Measurements from ENCODE around the gene USP2. TPM values are rescaled to one million over a fixed set of nuclear protein-coding genes. Genes with fewer than 3 reads are reported as not detected.
A peak's percentile ranks its signal among the peaks of the same experiment; 100 is the strongest.

Gene USP2
- total RNA-seq, 1 experiment from 2014 or later, result 3.1 TPM

- POLR2A ChIA-PET, result no interaction called here
- H3K27ac ChIP-seq (ENCODE audit: low read length), result no peak overlapping the region
Measured at GRCh38 chr11:119365071-119365591, 16.4 kb downstream of the USP2 start.

DNA sequence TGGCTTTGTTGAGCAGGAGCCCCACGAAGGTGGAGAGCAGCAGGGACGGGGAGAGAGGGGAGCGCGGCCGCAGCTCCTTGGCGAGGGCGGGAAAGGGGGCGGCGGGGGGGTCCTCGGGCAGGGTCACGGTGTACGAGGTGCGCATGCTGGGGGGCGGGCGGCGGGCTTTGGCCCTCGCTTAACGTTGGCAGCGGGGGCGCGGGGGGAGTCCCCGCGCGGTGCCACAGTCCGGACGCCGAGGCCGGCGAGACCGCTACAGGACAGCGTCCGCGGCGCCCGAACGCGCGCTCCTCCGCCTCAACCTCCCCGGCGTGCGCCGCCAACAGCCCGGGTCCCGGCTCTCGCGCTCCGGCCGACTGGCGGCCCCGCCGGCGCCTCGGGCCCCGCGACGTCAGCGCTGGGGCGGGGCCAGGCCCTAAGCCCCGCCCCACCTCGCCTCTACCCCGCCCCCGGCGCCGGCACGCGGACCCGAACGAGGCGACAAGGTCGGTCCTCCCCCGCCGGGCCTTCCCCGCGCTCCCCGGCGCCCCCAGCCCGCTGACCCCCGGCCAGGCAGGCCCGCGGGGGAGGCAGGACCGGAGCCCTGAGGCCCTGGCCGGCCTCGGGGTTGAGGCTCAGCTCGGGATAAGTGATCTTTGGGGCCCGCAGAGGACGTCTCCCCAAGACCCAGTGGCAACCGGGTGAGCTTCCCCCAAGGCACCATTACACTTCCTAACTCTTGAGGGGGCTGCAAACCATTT is 17.5 kb downstream of the USP2 start:
- ATAC-seq (peak; percentile 85), DNase-seq (ENCODE audit: low read depth, low spot score) (no peak)
- in situ Hi-C loops (cut with HindIII; ENCODE audit: low pct_unique_long_range_greater_than_20kb, low sequenced_read_pairs), result no loop called here
- TF ChIP-seq TCF7L2 (IDR thresholded peaks at IDR 0.05; ENCODE audit: low read depth, low read length), result no peak
- TF ChIP-seq, protein P1, sequence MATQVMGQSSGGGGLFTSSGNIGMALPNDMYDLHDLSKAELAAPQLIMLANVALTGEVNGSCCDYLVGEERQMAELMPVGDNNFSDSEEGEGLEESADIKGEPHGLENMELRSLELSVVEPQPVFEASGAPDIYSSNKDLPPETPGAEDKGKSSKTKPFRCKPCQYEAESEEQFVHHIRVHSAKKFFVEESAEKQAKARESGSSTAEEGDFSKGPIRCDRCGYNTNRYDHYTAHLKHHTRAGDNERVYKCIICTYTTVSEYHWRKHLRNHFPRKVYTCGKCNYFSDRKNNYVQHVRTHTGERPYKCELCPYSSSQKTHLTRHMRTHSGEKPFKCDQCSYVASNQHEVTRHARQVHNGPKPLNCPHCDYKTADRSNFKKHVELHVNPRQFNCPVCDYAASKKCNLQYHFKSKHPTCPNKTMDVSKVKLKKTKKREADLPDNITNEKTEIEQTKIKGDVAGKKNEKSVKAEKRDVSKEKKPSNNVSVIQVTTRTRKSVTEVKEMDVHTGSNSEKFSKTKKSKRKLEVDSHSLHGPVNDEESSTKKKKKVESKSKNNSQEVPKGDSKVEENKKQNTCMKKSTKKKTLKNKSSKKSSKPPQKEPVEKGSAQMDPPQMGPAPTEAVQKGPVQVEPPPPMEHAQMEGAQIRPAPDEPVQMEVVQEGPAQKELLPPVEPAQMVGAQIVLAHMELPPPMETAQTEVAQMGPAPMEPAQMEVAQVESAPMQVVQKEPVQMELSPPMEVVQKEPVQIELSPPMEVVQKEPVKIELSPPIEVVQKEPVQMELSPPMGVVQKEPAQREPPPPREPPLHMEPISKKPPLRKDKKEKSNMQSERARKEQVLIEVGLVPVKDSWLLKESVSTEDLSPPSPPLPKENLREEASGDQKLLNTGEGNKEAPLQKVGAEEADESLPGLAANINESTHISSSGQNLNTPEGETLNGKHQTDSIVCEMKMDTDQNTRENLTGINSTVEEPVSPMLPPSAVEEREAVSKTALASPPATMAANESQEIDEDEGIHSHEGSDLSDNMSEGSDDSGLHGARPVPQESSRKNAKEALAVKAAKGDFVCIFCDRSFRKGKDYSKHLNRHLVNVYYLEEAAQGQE (IDR thresholded peaks at IDR 0.05; ENCODE audit: insufficient read depth in 1 of 2, low read depth in 2 of 2, low read length in 1 of 2), result no peak
- TF ChIP-seq POLR2AphosphoS5 (IDR thresholded peaks at IDR 0.05; ENCODE audit: low read depth, low read length), result no peak
- TF ChIP-seq SIN3A (IDR thresholded peaks at IDR 0.05; ENCODE audit: borderline replicate concordance, insufficient read depth, low read depth, low read length), result no peak
- TF ChIP-seq, protein P2, sequence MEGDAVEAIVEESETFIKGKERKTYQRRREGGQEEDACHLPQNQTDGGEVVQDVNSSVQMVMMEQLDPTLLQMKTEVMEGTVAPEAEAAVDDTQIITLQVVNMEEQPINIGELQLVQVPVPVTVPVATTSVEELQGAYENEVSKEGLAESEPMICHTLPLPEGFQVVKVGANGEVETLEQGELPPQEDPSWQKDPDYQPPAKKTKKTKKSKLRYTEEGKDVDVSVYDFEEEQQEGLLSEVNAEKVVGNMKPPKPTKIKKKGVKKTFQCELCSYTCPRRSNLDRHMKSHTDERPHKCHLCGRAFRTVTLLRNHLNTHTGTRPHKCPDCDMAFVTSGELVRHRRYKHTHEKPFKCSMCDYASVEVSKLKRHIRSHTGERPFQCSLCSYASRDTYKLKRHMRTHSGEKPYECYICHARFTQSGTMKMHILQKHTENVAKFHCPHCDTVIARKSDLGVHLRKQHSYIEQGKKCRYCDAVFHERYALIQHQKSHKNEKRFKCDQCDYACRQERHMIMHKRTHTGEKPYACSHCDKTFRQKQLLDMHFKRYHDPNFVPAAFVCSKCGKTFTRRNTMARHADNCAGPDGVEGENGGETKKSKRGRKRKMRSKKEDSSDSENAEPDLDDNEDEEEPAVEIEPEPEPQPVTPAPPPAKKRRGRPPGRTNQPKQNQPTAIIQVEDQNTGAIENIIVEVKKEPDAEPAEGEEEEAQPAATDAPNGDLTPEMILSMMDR (IDR thresholded peaks at IDR 0.05), result no peak
- Histone ChIP-seq H3K4me1 (ENCODE audit: control insufficient read depth, insufficient read depth, low read length) (peaks cover 30% of the 10 kb centered on the region), H3K27ac (ENCODE audit: low read length) (no peak overlapping the region), H3K9me3 (ENCODE audit: control insufficient read depth, insufficient read depth, low read depth, low read length) (no peaks in the 10 kb centered on the region), H3K36me3 (ENCODE audit: control insufficient read depth, insufficient read depth, low read length) (no peaks in the 10 kb centered on the region), H3K27me3 (ENCODE audit: control insufficient read depth, insufficient read depth, low read length) (peaks cover 3% of the 10 kb centered on the region; the same call in 1 of the 2 replicates), H3K4me3 (ENCODE audit: low read depth in 2 of 2, low read length in 2 of 2) (peak overlapping the region; percentile 37 to 43)
- BruUV-seq (replicated peaks), result no TSS peak
- intact Hi-C loops (cut with micrococcal nuclease; ENCODE audit: unreplicated experiment), result no loop called here
- ChIA-PET POLR2A (interaction anchor here (0.6 kb wide), 1 partner anchor 262 kb away, joined by 5 read pairs; the partner anchor contains the start of gene DPAGT1), CTCF (no interaction called here)

More at GRCh38 chr11:119365071-119365591, 16.4 kb downstream of the USP2 start:
- intact Hi-C loops (cut with micrococcal nuclease; ENCODE audit: unreplicated experiment), result no loop called here
- no TSS peak for BruUV-seq (replicated peaks)
- H3K36me3 ChIP-seq (ENCODE audit: control insufficient read depth, insufficient read depth, low read length), result no peaks in the 10 kb centered on the region
- no peak overlapping the region for H3K4me3 ChIP-seq (ENCODE audit: low read depth in 2 of 2, low read length in 2 of 2)
- in situ Hi-C loops (cut with HindIII; ENCODE audit: low pct_unique_long_range_greater_than_20kb, low sequenced_read_pairs), result no loop called here
- ATAC-seq, result no peak
- peaks cover 3% of the 10 kb centered on the region; the same call in 1 of the 2 replicates for H3K27me3 ChIP-seq (ENCODE audit: control insufficient read depth, insufficient read depth, low read length)
- CTCF ChIA-PET, result no interaction called here
- peaks cover 30% of the 10 kb centered on the region for H3K4me1 ChIP-seq (ENCODE audit: control insufficient read depth, insufficient read depth, low read length)
- no peak for DNase-seq (ENCODE audit: low read depth, low spot score)
- TF ChIP-seq, protein P2 (IDR thresholded peaks at IDR 0.05), result no peak
- TF ChIP-seq POLR2AphosphoS5 (IDR thresholded peaks at IDR 0.05; ENCODE audit: low read depth, low read length) (no peak), SIN3A (IDR thresholded peaks at IDR 0.05; ENCODE audit: borderline replicate concordance, insufficient read depth, low read depth, low read length) (no peak), TCF7L2 (IDR thresholded peaks at IDR 0.05; ENCODE audit: low read depth, low read length) (no peak)
- TF ChIP-seq, protein P1 (IDR thresholded peaks at IDR 0.05; ENCODE audit: insufficient read depth in 1 of 2, low read depth in 2 of 2, low read length in 1 of 2), result no peak
- no peaks in the 10 kb centered on the region for H3K9me3 ChIP-seq (ENCODE audit: control insufficient read depth, insufficient read depth, low read depth, low read length)

Data from Panc1 (cell line).